Hepatocyte (in vitro differentiated cells): Measurements from ENCODE around the gene HSPA4L. TPM values are rescaled to one million over a fixed set of nuclear protein-coding genes. Genes with fewer than 3 reads are reported as not detected.

Experiments used
- DNase-seq: peaks from one replicate; pipeline ENCODE4 v3.0.0-alpha.2; 2016; ENCODE audit warnings: low spot score
- H2AFZ ChIP-seq: fragments of 200-600 bp; sonication (generic); 2 replicates; pipeline ENCODE4 v1.6.0; 2016; ENCODE audit warnings: antibody characterized with exemption, mild to moderate bottlenecking
- H3K27ac ChIP-seq: fragments of 200-600 bp; sonication (generic); 2 replicates; pipeline ENCODE4 v1.5.1; 2016; ENCODE audit warnings: mild to moderate bottlenecking
- H3K27me3 ChIP-seq: fragments of 200-600 bp; sonication (generic); 2 replicates; pipeline ENCODE4 v1.6.1; 2016
- H3K36me3 ChIP-seq: fragments of 200-600 bp; sonication (generic); replicated peaks from 2 replicates; pipeline ENCODE4 v1.5.1; 2016; ENCODE audit warnings: low read depth; ENCODE audit not compliant: insufficient read depth
- H3K4me1 ChIP-seq: fragments of 200-600 bp; sonication (generic); 2 replicates; pipeline ENCODE4 v1.5.1; 2016; ENCODE audit warnings: mild to moderate bottlenecking, moderate library complexity; ENCODE audit not compliant: insufficient read depth
- H3K4me2 ChIP-seq: fragments of 200-600 bp; sonication (generic); 2 replicates; pipeline ENCODE4 v1.6.0; 2016
- H3K4me3 ChIP-seq: fragments of 200-600 bp; sonication (generic); 2 replicates; pipeline ENCODE4 v1.5.1; 2016; ENCODE audit warnings: mild to moderate bottlenecking
- H3K79me2 ChIP-seq: fragments of 200-600 bp; sonication (generic); 2 replicates; pipeline ENCODE4 v1.6.0; 2017; ENCODE audit warnings: mild to moderate bottlenecking
- H3K9me2 ChIP-seq: fragments of 200-600 bp; sonication (generic); replicated peaks from 2 replicates; pipeline ENCODE4 v1.6.0; 2017; ENCODE audit warnings: mild to moderate bottlenecking; ENCODE audit not compliant: insufficient read depth
- H3K9me3 ChIP-seq: fragments of 200-600 bp; sonication (generic); 2 replicates; pipeline ENCODE4 v1.5.1; 2016; ENCODE audit warnings: low read depth, mild to moderate bottlenecking
- H4K20me1 ChIP-seq: fragments of 200-600 bp; sonication (generic); 2 replicates; pipeline ENCODE4 v1.6.0; 2016; ENCODE audit warnings: mild to moderate bottlenecking; ENCODE audit not compliant: insufficient read depth, poor library complexity, severe bottlenecking
- EZH2 ChIP-seq: fragments of 200-600 bp; sonication (generic); IDR thresholded peaks from 2 replicates; pipeline ENCODE4 v1.6.1; 2016; ENCODE audit warnings: antibody characterized with exemption, mild to moderate bottlenecking, borderline replicate concordance
- EZH2phosphoT487 ChIP-seq: fragments of 200-600 bp; sonication (generic); IDR thresholded peaks from one replicate; pipeline ENCODE4 v1.6.1; 2018; ENCODE audit warnings: antibody characterized with exemption, mild to moderate bottlenecking, low read depth, moderate library complexity; ENCODE audit not compliant: unreplicated experiment, severe bottlenecking
- WGBS: methylation state at CpG from one replicate; pipeline ENCODE4 v1.1.6; 2016; ENCODE audit warnings: low lambda C conversion rate; ENCODE audit errors: missing lambda C conversion rate; 5-methylcytosine and 5-hydroxymethylcytosine counted together
- polyA plus RNA-seq: library from polyadenylated mRNA; unstranded; fragments of >200 nt; fragmentation: Nextera tagmentation; extraction: Ambion mirVana; gene quantifications from 2 replicates; pipeline ENCODE4 v1.2.1, GENCODE V29; 2016
- total RNA-seq: library from RNA; depleted of rRNA; stranded (reverse); fragments of >200 nt; gene quantifications from 2 replicates; pipeline ENCODE4 v1.2.3, GENCODE V29; 2014
- TF ChIP-seq, protein P1 (sequence below): fragments of 200-600 bp; sonication (generic); IDR thresholded peaks from 2 replicates; pipeline ENCODE4 v1.5.1; 2016; ENCODE audit warnings: antibody characterized with exemption, mild to moderate bottlenecking; ENCODE audit not compliant: poor library complexity

The HSPA4L gene
- total and polyA plus RNA-seq, 2 experiments from 2014 or later: 1.7 to 2.7 TPM

DNA sequence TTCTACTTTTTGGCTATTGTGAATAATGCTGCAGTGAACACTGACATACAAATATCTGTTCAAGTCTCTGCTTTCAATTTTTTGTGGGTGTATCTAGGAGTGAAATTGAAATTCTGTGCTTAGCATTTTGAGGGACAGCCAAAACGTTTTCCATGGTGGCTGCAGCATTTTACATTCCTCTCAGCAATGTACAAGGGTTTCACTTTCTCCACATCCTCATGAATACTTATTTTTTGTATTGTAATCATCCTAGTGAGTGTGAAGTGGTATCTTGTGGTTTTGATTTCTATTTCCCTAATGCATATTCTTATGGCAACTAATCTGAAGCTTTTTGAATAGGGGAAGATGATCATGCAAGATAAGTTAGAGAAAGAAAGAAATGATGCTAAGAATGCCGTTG lies 40.3 kb downstream of the HSPA4L start:
- H2AFZ ChIP-seq: no peak overlapping the region
- DNase-seq: no peak
- no peaks in the 10 kb centered on the region for H3K9me2 ChIP-seq
- no peaks in the 10 kb centered on the region for H3K4me1 ChIP-seq
- TF ChIP-seq, protein P1, sequence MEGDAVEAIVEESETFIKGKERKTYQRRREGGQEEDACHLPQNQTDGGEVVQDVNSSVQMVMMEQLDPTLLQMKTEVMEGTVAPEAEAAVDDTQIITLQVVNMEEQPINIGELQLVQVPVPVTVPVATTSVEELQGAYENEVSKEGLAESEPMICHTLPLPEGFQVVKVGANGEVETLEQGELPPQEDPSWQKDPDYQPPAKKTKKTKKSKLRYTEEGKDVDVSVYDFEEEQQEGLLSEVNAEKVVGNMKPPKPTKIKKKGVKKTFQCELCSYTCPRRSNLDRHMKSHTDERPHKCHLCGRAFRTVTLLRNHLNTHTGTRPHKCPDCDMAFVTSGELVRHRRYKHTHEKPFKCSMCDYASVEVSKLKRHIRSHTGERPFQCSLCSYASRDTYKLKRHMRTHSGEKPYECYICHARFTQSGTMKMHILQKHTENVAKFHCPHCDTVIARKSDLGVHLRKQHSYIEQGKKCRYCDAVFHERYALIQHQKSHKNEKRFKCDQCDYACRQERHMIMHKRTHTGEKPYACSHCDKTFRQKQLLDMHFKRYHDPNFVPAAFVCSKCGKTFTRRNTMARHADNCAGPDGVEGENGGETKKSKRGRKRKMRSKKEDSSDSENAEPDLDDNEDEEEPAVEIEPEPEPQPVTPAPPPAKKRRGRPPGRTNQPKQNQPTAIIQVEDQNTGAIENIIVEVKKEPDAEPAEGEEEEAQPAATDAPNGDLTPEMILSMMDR: no peak
- TF ChIP-seq EZH2 (no peak), EZH2phosphoT487 (no peak)
- H3K79me2 ChIP-seq: no peaks in the 10 kb centered on the region
- H3K9me3 ChIP-seq: no peaks in the 10 kb centered on the region
- no peaks in the 10 kb centered on the region for H4K20me1 ChIP-seq
- no peaks in the 10 kb centered on the region for H3K36me3 ChIP-seq
- H3K27ac ChIP-seq: no peak overlapping the region
- H3K4me2 ChIP-seq: no peak overlapping the region
- WGBS: 67% methylated on average over 2 of the region's 2 CpGs
- H3K4me3 ChIP-seq: no peak overlapping the region
- H3K27me3 ChIP-seq: no peaks in the 10 kb centered on the region

DNA sequence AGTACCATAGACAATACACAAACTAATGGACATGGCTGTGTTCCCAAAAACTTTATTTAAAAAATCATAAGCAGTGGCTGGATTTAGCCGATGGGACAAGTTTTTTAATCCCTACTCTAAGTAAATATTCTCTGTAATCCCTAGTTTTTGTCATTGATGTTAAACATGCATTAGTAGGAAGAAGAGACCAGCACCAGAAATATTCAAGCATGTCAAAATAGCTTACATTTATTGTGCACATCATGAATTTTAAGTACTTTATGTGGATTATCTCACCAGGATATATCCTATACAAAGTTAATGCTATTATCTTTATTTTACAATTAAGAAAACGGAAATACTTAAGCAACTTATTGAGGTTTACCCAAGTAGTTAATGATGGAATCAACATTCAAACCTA lies 46.0 kb downstream of the HSPA4L start:
- H3K36me3 ChIP-seq: no peaks in the 10 kb centered on the region
- no peaks in the 10 kb centered on the region for H3K9me2 ChIP-seq
- H3K79me2 ChIP-seq: no peaks in the 10 kb centered on the region
- 70% methylated on average over 2 of the region's 2 CpGs for WGBS
- no peaks in the 10 kb centered on the region for H3K4me1 ChIP-seq
- no peak for DNase-seq
- H2AFZ ChIP-seq: no peak overlapping the region
- H3K27me3 ChIP-seq: no peaks in the 10 kb centered on the region
- H3K4me3 ChIP-seq: no peak overlapping the region
- H4K20me1 ChIP-seq: no peaks in the 10 kb centered on the region
- H3K27ac ChIP-seq: no peak overlapping the region
- no peak overlapping the region for H3K4me2 ChIP-seq
- H3K9me3 ChIP-seq: no peaks in the 10 kb centered on the region
- TF ChIP-seq EZH2 (no peak), EZH2phosphoT487 (no peak)
- TF ChIP-seq, protein P1: no peak

DNA sequence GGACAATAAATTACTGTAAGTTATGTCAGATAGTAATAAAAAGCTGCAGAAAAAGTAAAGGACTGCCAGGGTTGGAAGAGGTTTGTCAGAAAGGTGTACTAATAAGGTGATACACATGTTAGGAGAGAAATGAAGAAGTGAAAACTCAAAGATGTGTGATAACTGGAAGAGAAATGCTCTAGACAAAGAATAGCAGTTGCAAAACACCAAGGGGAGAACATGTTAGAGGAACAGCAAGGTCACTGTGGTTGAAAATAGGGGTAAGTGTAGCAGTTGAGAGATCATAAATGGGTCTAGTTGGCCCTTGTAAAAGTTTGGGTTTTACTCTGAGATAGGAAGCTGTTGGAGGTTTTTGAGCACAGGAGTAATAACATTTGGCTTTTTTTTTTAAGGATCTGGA lies 46.9 kb downstream of the HSPA4L start:
- no peaks in the 10 kb centered on the region for H3K27me3 ChIP-seq
- no peak overlapping the region for H3K4me2 ChIP-seq
- DNase-seq: no peak
- no peaks in the 10 kb centered on the region for H3K9me2 ChIP-seq
- H3K36me3 ChIP-seq: no peaks in the 10 kb centered on the region
- TF ChIP-seq EZH2phosphoT487 (no peak), EZH2 (no peak)
- TF ChIP-seq, protein P1: no peak
- no peaks in the 10 kb centered on the region for H3K4me1 ChIP-seq
- H4K20me1 ChIP-seq: no peaks in the 10 kb centered on the region
- no peak overlapping the region for H3K4me3 ChIP-seq
- no peak overlapping the region for H2AFZ ChIP-seq
- H3K79me2 ChIP-seq: no peaks in the 10 kb centered on the region
- no peaks in the 10 kb centered on the region for H3K9me3 ChIP-seq
- H3K27ac ChIP-seq: no peak overlapping the region

DNA sequence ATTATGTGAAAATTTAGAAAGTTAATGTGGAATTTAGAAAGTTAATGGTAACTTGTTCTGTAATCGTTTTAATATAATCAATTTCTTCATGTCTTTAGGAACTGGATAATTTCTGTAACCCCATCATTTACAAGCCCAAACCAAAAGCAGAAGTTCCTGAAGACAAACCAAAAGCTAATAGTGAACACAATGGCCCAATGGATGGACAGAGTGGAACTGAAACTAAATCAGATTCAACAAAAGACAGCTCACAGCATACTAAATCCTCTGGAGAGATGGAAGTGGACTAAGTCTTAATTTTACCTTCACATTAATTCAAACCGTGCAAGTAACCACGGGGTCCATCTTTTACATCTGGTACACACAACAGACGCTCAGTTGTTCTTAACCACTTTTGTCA lies 50.5 kb downstream of the HSPA4L start:
- Histone ChIP-seq H3K36me3 (no peaks in the 10 kb centered on the region), H3K9me2 (no peaks in the 10 kb centered on the region), H3K27me3 (no peaks in the 10 kb centered on the region), H2AFZ (no peak overlapping the region), H3K27ac (no peak overlapping the region), H3K4me1 (no peaks in the 10 kb centered on the region), H3K4me2 (no peak overlapping the region), H4K20me1 (no peaks in the 10 kb centered on the region), H3K4me3 (no peak overlapping the region), H3K79me2 (no peaks in the 10 kb centered on the region), H3K9me3 (no peaks in the 10 kb centered on the region)
- TF ChIP-seq, protein P1: no peak
- TF ChIP-seq EZH2phosphoT487 (no peak), EZH2 (no peak)
- no peak for DNase-seq
- 95% methylated on average over 4 of the region's 4 CpGs for WGBS
